Nephron (organoid): ENCODE data around the gene UBAP2L.

Source experiments
- H3K27ac Mint-ChIP-seq, 3 experiments: 2 replicates each; pipeline ENCODE4 v1.8.0; 2020; ENCODE audit warnings: mixed read lengths in 3 of 3, mild to moderate bottlenecking in 2 of 3, moderate library complexity in 1 of 3
- H3K27me3 Mint-ChIP-seq: 2 replicates; pipeline ENCODE4 v1.8.0; 2021; ENCODE audit warnings: low read depth, mild to moderate bottlenecking, moderate library complexity, mixed read lengths
- H3K36me3 Mint-ChIP-seq: 2 replicates; pipeline ENCODE4 v1.8.0; 2020; ENCODE audit warnings: low read depth, mixed read lengths
- H3K4me1 Mint-ChIP-seq: 2 replicates; pipeline ENCODE4 v1.8.0; 2020; ENCODE audit warnings: mixed read lengths
- H3K4me3 Mint-ChIP-seq, 3 experiments: 2 replicates each; pipeline ENCODE4 v1.8.0; 2020; ENCODE audit warnings: mild to moderate bottlenecking in 3 of 3, mixed read lengths in 3 of 3, moderate library complexity in 2 of 3
- H3K9me3 Mint-ChIP-seq: 2 replicates; pipeline ENCODE4 v1.8.0; 2020; ENCODE audit warnings: mixed read lengths
- CTCF ChIP-seq, 3 experiments: fragments of 200-600 bp; sonication (generic); IDR thresholded peaks; one replicate each; pipeline ENCODE4 v1.5.0; 2021; ENCODE audit warnings: antibody characterized with exemption in 3 of 3; ENCODE audit not compliant: unreplicated experiment in 3 of 3

Gene UBAP2L

GRCh38 chr1:154316704-154317103 is 95.9 kb downstream of the UBAP2L start:
- Mint-ChIP-seq H3K27me3 (peaks cover 12% of the 10 kb centered on the region), H3K36me3 (no peaks in the 10 kb centered on the region), H3K9me3 (peaks cover 11% of the 10 kb centered on the region), H3K4me3 (no peak overlapping the region), H3K4me1 (no peaks in the 10 kb centered on the region), H3K27ac (no peak overlapping the region)
- no peak for TF ChIP-seq CTCF (IDR thresholded peaks at IDR 0.05; ENCODE audit: unreplicated experiment in 3 of 3)

- Mint-ChIP-seq H3K36me3 (no peaks in the 10 kb centered on the region), H3K27ac (no peak overlapping the region), H3K4me3 (no peak overlapping the region), H3K9me3 (peaks cover 11% of the 10 kb centered on the region), H3K4me1 (no peaks in the 10 kb centered on the region), H3K27me3 (peaks cover 18% of the 10 kb centered on the region)
- TF ChIP-seq CTCF (IDR thresholded peaks at IDR 0.05; ENCODE audit: unreplicated experiment in 3 of 3) = no peak
These were observed 97.6 kb downstream of the UBAP2L start for GRCh38 chr1:154318386-154318785.
